HG03460 (cell line): ENCODE measurements around the gene IMMP2L.
"Not testable (repeated sequence)": the region's sequence is repeated elsewhere in the genome, so short reads cannot be mapped to it uniquely, and the experiment has no call there.

Source experiments
- ATAC-seq: cut with Tn5 transposase; IDR thresholded peaks from one replicate; pipeline ENCODE4 v1.9.1; 2021; ENCODE audit not compliant: unreplicated experiment

IMMP2L gene

GRCh38 chr7:110681941-110682340 lies 880.4 kb downstream of the IMMP2L start:
- ATAC-seq, result no peak

- no peak for ATAC-seq
These were observed 884.9 kb downstream of the IMMP2L start for GRCh38 chr7:110677405-110677804.

DNA sequence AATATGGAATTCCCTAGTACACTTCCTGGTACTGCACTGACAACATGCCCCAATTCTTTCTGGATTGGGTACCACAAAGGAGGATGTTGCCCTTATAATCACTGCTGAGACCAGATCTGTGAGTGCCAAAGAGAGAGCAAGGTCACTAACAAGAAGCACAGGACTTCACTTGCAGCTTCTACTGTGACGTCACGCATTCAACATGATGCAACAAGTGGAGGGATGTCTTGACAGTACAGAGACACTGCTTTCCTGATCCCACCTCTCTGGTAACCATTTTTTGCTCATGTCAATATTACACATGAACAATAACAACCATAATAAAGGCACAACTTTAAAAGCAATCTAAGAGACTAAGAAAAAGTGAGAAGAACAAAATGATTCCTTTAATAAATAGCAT lies 885.5 kb downstream of the IMMP2L start:
- ATAC-seq, result no peak

GRCh38 chr7:110675383-110676103 lies 886.7 kb downstream of the IMMP2L start:
- peak; percentile 76 for ATAC-seq

GRCh38 chr7:110673148-110673547 lies 889.1 kb downstream of the IMMP2L start:
- ATAC-seq, result no peak

- no peak for ATAC-seq
These were observed 892.9 kb downstream of the IMMP2L start for GRCh38 chr7:110669410-110669809.

GRCh38 chr7:110664803-110665202 lies 897.5 kb downstream of the IMMP2L start:
- ATAC-seq, result no peak

GRCh38 chr7:110660637-110661036 lies 901.7 kb downstream of the IMMP2L start:
- ATAC-seq, result not testable (repeated sequence)

GRCh38 chr7:110650328-110650727 lies 912.0 kb downstream of the IMMP2L start:
- ATAC-seq, result no peak

- ATAC-seq, result no peak
These were observed 915.0 kb downstream of the IMMP2L start for GRCh38 chr7:110647266-110647665.

DNA sequence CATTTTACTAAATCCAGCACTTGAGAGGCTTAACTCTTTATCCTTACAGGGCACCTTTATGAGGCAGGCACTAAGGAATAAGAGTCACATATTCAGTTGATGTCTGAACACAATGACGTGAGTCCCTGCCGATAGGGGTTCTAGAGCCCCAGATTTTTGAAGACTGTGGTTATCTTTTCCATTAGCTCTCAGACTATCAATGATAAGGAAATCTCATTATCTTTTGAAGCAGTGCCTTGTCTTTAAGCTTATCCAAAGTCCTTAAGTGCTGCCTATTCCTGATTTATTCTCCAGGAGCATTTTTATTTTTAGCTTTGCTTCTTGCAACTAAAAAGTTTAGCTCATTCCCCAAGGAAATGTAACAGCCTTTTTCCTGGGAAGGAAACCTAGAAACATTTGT lies 915.5 kb downstream of the IMMP2L start:
- no peak for ATAC-seq

- ATAC-seq, result no peak
These were observed 916.7 kb downstream of the IMMP2L start for GRCh38 chr7:110645616-110646015.

- ATAC-seq, result no peak
These were observed 917.2 kb downstream of the IMMP2L start for GRCh38 chr7:110645060-110645459.

DNA sequence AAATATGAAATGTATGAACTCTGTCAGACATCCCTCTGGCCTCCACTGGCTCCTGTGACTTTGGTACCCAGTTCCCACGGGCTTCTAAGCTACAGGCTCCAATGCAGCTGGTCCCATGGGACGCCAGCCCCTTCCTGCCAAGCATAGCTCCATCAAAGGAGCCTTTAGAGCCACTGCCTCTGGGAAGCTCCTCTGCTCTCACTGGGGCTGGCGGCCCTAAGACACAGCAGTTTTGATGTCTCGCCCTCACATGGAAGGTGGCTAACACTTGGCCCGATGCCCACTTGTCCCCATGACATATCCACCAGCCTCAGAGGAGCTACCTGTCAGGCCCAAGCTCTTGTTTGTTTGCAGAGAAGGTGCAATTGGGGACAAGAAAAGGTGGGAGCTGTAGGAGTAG lies 925.0 kb downstream of the IMMP2L start:
- no peak for ATAC-seq

GRCh38 chr7:110633313-110633712 lies 929.0 kb downstream of the IMMP2L start:
- ATAC-seq, result no peak

- no peak for ATAC-seq
These were observed 935.9 kb downstream of the IMMP2L start for GRCh38 chr7:110626414-110626813.

DNA sequence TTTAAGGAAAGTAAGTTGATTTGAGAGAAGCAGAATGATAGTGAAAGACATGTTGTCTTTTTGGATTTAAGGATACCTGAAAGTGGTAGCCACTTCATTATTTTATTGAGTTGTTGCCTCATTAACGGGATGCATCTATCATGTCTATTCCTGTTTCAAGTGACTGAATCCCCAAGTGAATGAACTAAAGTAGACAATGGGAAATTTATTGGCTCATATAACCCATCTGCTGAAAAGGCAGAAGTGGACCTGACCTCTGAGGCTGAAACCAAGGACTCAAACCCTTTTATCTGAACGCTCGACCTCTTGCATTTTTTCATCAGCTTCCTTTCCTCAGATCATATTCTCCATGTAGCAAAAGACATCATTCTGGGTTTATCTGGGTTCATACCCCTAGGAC lies 937.0 kb downstream of the IMMP2L start:
- ATAC-seq, result no peak

- ATAC-seq, result no peak
These were observed 938.9 kb downstream of the IMMP2L start for GRCh38 chr7:110623436-110623835.

GRCh38 chr7:110621289-110621688 lies 941.0 kb downstream of the IMMP2L start:
- ATAC-seq, result no peak

DNA sequence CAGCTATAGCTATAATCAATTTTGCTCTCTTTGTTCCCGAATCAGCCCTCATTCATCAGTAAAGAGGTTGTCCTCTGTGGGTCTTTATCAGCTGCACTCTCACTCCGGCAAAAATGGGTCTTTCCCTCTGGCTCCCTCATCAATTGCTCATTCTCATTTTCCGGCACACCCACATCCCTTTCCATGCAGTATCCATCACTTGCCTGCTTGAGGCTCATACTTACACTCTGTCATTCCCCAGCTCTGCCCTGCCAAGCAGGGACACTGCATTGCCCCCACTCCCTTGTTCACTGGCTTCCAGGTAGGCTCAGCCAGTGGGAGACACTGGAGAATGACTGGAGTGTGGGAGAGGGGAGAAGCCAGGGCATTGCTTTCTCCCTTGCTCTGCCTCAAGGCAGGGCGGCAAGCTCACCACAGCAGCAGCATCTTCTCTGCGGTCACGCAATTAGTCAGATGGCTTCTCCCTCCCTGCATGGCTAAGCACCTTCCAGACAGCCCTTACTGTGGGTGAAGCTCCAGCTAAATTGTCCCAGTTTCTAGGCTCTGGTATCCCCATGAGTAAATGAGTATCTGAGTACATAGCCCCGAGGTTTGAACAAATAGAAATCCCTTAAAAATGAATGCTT lies 942.1 kb downstream of the IMMP2L start:
- ATAC-seq, result no peak
